Body of pancreas (tissue), 4 donors: ENCODE results near the gene TOX2. TPM values are rescaled to one million over a fixed set of nuclear protein-coding genes. Genes with fewer than 3 reads are reported as not detected.

ENCODE experiments used
- ATAC-seq: fragments of 150-250 bp; one replicate; pipeline ENCODE4 v1.9.1; 2016
- DNase-seq, 4 donors: peaks; one replicate each; pipeline ENCODE4 v3.0.0-alpha.2; 2019
- H3K27ac ChIP-seq, 4 donors: fragments of 200-600 bp; sonication (generic); 1 replicate in 3 of 4; 2 replicates in 1 of 4; pipeline versions ENCODE4 v1.5.1 to v1.6.1; 2016 to 2019; ENCODE audit warnings: mild to moderate bottlenecking in 1 of 4, mixed read lengths in 1 of 4, moderate library complexity in 1 of 4
- H3K27me3 ChIP-seq, 2 donors: fragments of 200-600 bp; sonication (generic); one replicate each; pipeline ENCODE4 v1.6.0; 2016; ENCODE audit warnings: mild to moderate bottlenecking in 1 of 2
- H3K36me3 ChIP-seq, 2 donors: fragments of 200-600 bp; sonication (generic); replicated peaks in 1 of 2; 2 replicates each; pipeline ENCODE4 v1.5.1; 2016; ENCODE audit warnings: low read depth in 2 of 2; ENCODE audit not compliant: insufficient read depth in 1 of 2
- H3K4me1 ChIP-seq: fragments of 200-600 bp; sonication (generic); one replicate; pipeline ENCODE4 v1.6.0; 2016
- H3K4me3 ChIP-seq, 2 donors: fragments of 200-600 bp; sonication (generic); 1 replicate in 1 of 2; 2 replicates in 1 of 2; pipeline ENCODE4 v1.5.1; 2016 to 2019
- H3K9me3 ChIP-seq, 3 donors: fragments of 200-600 bp; sonication (generic); 1 replicate in 2 of 3; 2 replicates in 1 of 3; pipeline ENCODE4 v1.5.1; 2016
- POLR2A ChIP-seq, 3 donors: fragments of 450-650 bp; IDR thresholded peaks; one replicate each; pipeline ENCODE4 v1.6.1; 2016; ENCODE audit warnings: antibody characterized with exemption in 3 of 3, mild to moderate bottlenecking in 2 of 3
- WGBS, 2 donors: methylation state at CpG; one replicate each; pipeline ENCODE4 v1.1.5; 2017; 5-methylcytosine and 5-hydroxymethylcytosine counted together
- intact Hi-C: fragments of 100-400 bp; cut with DNase I; formaldehyde crosslinking; loops from one replicate; pipeline ENCODE4 v1.15.1; 2023
- total RNA-seq, 2 donors: library from RNA; depleted of rRNA; stranded (reverse); fragments of >200 nt; gene quantifications; one replicate each; pipeline ENCODE4 v1.1.0, GENCODE V29; 2016
- TF ChIP-seq, protein P1 (sequence below), 7 experiments: fragments of 450-650 bp in 4 of 7; fragments of 200-600 bp in 3 of 7; sonication (generic) in 3 of 7; IDR thresholded peaks; one replicate each; pipeline ENCODE4 v1.5.1; 2016 to 2019; ENCODE audit warnings: antibody characterized with exemption in 7 of 7

Gene TOX2
- total RNA-seq, 2 donors from 2014 or later = 1.8 to 2.0 TPM

DNA sequence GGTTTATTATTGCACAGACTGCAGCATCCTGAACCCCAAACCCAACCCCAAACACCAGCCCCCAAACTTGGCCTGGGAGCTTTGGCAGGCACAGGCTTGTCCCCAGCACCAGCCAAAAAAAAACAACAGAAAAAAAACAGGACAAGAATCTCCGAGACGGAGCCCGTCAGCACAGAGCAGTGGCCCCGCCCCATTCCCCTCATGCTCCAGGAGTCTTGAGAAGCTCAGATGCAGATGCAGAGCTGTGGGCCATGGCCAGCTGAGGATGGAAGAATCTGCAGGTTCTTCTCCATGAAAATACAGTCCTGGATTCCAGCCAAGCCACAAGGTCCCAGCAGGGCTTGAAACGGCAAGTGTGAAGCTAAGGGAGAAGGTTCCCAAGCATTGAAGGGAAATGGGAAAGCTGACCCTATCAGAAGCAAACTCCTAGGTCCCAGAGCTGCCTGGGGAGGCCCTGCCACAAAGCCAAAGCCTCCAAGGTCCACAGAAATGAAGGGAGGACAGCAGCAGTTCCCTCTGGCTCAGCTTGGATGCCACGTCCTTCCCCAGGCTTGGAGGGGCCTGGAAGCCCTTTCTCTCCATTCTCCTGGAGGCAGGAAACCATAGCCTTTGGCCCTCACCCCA, 197.2 kb downstream of the TOX2 start:
- Histone ChIP-seq H3K36me3 (no peaks in the 10 kb centered on the region), H3K4me1 (no peaks in the 10 kb centered on the region), H3K27ac (no peak overlapping the region), H3K9me3 (no peaks in the 10 kb centered on the region), H3K4me3 (no peak overlapping the region), H3K27me3 (peaks cover 0 to 10% of the 10 kb centered on the region in 2 donors)
- intact Hi-C loops = loop anchor here (10.0 kb wide), 1 partner anchor 493 kb away; no protein-coding TSS in a partner anchor
- TF ChIP-seq, protein P1, sequence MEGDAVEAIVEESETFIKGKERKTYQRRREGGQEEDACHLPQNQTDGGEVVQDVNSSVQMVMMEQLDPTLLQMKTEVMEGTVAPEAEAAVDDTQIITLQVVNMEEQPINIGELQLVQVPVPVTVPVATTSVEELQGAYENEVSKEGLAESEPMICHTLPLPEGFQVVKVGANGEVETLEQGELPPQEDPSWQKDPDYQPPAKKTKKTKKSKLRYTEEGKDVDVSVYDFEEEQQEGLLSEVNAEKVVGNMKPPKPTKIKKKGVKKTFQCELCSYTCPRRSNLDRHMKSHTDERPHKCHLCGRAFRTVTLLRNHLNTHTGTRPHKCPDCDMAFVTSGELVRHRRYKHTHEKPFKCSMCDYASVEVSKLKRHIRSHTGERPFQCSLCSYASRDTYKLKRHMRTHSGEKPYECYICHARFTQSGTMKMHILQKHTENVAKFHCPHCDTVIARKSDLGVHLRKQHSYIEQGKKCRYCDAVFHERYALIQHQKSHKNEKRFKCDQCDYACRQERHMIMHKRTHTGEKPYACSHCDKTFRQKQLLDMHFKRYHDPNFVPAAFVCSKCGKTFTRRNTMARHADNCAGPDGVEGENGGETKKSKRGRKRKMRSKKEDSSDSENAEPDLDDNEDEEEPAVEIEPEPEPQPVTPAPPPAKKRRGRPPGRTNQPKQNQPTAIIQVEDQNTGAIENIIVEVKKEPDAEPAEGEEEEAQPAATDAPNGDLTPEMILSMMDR (IDR thresholded peaks at IDR 0.05) = no peak
- no peak for TF ChIP-seq POLR2A (IDR thresholded peaks at IDR 0.05)
- 28 to 39% methylated on average over 6 of the region's 6 CpGs for WGBS, 2 donors
- ATAC-seq (no peak), DNase-seq (no peak)

DNA sequence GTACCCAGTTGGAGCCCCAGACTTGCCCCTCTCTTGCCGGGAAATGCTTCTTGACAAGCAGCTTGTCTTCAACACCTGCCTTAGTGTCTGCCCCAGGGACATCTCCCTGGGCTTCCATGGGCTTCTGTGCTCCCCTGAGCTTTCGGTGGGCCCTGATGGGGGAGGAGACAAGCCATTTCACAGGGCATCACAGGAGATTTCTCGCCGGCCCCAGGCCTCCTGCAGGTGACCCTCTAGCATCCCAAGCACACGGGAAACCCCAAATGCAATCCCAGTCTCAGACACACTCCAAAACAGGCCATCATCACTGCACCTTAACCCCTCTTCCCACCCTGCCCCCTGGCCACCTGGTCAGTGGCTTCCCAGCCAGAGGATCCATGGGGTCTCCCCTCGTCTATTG, 197.8 kb downstream of the TOX2 start:
- H3K27me3 ChIP-seq = peaks cover 0 to 10% of the 10 kb centered on the region in 2 donors
- ATAC-seq = no peak
- 66 to 73% methylated on average over 5 to 6 of the region's 6 CpGs for WGBS, 2 donors
- no peak overlapping the region for H3K27ac ChIP-seq
- no peak for DNase-seq
- no peaks in the 10 kb centered on the region for H3K9me3 ChIP-seq
- no peak for TF ChIP-seq POLR2A (IDR thresholded peaks at IDR 0.05)
- TF ChIP-seq, protein P1 (IDR thresholded peaks at IDR 0.05) = no peak
- H3K4me3 ChIP-seq = no peak overlapping the region
- no peaks in the 10 kb centered on the region for H3K4me1 ChIP-seq
- intact Hi-C loops = loop anchor here (10.0 kb wide), 1 partner anchor 492 kb away; no protein-coding TSS in a partner anchor
- no peaks in the 10 kb centered on the region for H3K36me3 ChIP-seq

DNA sequence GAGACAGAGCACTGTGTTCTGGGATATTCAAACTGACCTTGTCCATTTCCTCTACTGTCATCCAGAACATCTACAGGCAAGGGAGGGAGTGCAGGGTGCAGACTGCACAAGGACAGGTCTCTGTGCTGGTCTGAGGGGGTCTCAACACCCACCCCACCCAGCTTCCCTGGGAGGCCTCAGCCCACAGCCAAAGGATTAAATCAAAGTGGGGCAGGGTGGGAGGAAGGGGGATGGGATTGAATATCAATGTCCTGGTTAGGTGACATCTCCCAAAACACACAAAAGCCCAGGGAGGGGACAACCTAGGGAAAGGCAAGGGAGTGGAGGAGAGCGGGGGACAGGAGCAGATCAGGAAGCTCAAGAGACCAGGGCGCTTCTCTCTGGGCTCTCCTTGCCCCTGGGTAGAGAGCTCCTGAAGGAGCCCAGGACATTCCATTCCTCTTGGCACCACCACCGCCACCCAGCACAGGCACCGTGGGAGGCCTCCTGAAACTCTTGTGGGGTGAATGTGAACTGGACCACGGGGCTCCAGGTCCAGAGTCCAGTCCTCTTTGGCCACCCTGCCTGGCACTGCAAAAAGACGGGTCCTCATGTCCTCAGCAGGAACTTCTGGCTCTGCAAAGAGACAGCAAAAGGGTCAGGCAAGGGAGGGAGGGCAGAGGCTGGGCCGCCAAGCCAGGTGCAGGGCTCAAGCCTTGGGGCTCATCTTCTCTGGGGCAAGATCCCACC, 198.4 kb downstream of the TOX2 start:
- intact Hi-C loops = loop anchor here (10.0 kb wide), 1 partner anchor 492 kb away; no protein-coding TSS in a partner anchor
- no peak for ATAC-seq
- no peaks in the 10 kb centered on the region for H3K4me1 ChIP-seq
- no peak overlapping the region for H3K27ac ChIP-seq
- peaks cover 0 to 10% of the 10 kb centered on the region in 2 donors for H3K27me3 ChIP-seq
- no peaks in the 10 kb centered on the region for H3K36me3 ChIP-seq
- no peak for DNase-seq
- no peaks in the 10 kb centered on the region for H3K9me3 ChIP-seq
- no peak overlapping the region for H3K4me3 ChIP-seq
- TF ChIP-seq POLR2A (IDR thresholded peaks at IDR 0.05) = no peak
- TF ChIP-seq, protein P1 (IDR thresholded peaks at IDR 0.05) = no peak
- 46 to 66% methylated on average over 2 to 7 of the region's 7 CpGs for WGBS, 2 donors

DNA sequence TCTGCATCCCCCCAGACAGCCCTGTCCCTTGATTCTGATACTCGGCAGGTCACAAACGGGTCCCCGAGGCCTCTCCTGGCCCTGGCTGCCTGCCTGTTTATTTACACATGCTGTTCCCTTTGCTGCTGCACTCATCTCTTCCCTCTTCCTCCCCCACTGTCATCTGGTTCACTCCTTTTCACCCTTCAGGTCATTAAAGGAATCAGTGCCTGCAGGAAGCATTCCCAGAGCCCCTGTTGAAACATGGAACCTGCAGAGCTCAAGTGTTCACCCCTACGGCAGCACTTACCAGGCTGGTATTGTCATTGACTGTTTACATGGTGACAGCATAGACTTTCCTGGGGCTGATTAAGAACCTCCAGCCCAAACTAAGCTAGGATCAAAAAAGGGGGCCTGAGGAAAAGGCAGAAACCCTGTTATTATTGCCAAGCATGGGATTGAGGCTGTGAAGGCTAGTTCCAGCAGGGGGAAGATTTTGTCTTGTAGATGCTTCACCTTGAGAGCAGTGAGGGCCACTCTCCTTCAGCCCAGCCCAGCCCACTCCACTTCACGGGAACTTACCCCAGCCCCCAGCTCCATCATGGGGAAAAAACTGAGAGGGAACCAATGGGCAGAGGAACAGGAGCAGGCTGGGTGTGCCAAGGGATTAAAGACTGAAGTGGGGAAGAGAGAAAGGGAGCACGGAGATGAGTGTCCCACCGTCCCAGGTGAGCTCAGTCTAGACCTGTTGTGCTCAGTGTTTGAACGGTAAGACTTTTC, 199.1 kb downstream of the TOX2 start:
- peaks cover 0 to 10% of the 10 kb centered on the region in 2 donors for H3K27me3 ChIP-seq
- no peak for ATAC-seq
- no peak overlapping the region for H3K27ac ChIP-seq
- no peaks in the 10 kb centered on the region for H3K9me3 ChIP-seq
- no peak overlapping the region for H3K4me3 ChIP-seq
- no peaks in the 10 kb centered on the region for H3K4me1 ChIP-seq
- DNase-seq = no peak
- no peak for TF ChIP-seq POLR2A (IDR thresholded peaks at IDR 0.05)
- TF ChIP-seq, protein P1 (IDR thresholded peaks at IDR 0.05) = no peak
- no peaks in the 10 kb centered on the region for H3K36me3 ChIP-seq
- 48 to 49% methylated on average over 8 of the region's 8 CpGs for WGBS, 2 donors
- intact Hi-C loops = loop anchor here (10.0 kb wide), 1 partner anchor 491 kb away; no protein-coding TSS in a partner anchor
